DND-41 (cell line): ENCODE measurements around the gene ERP27.

ENCODE experiments used
- EZH2 ChIP-seq: IDR thresholded peaks from 3 replicates; pipeline ENCODE4 v1.6.1; 2012; ENCODE audit warnings: borderline replicate concordance, low read depth, mild to moderate bottlenecking, moderate library complexity, low read length, inconsistent platforms; ENCODE audit not compliant: severe bottlenecking
- TF ChIP-seq, protein P1 (sequence below): IDR thresholded peaks from 2 replicates; pipeline ENCODE4 v1.5.1; 2012; ENCODE audit warnings: borderline replicate concordance, low read length, moderate library complexity, mild to moderate bottlenecking; ENCODE audit not compliant: poor library complexity, severe bottlenecking; ENCODE audit errors: extremely low read depth

DNA sequence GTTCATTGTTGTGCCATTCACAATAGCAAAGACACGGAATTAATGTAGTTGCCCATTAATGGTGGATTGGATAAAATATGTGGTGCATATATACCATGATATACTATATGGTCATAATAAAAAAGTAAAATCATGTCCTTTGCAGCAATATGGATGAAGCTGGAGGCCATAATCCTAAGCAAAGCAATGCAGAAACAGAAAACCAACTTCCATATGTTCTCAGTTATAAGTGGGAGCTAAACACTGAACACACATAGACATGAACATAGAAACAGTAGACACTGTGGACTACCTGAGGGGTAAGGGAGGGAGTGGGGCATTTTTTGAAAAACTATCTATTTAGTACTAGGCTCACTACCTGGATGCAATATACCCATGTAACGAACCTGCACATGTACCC lies 3.0 kb upstream of the ERP27 start:
- TF ChIP-seq, protein P1, sequence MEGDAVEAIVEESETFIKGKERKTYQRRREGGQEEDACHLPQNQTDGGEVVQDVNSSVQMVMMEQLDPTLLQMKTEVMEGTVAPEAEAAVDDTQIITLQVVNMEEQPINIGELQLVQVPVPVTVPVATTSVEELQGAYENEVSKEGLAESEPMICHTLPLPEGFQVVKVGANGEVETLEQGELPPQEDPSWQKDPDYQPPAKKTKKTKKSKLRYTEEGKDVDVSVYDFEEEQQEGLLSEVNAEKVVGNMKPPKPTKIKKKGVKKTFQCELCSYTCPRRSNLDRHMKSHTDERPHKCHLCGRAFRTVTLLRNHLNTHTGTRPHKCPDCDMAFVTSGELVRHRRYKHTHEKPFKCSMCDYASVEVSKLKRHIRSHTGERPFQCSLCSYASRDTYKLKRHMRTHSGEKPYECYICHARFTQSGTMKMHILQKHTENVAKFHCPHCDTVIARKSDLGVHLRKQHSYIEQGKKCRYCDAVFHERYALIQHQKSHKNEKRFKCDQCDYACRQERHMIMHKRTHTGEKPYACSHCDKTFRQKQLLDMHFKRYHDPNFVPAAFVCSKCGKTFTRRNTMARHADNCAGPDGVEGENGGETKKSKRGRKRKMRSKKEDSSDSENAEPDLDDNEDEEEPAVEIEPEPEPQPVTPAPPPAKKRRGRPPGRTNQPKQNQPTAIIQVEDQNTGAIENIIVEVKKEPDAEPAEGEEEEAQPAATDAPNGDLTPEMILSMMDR: no peak
- TF ChIP-seq EZH2: no peak
